SU-DHL-6 (cell line): ENCODE results near the gene VPS52.

Source experiments
- H2AFZ ChIP-seq: fragments of 200-600 bp; sonication (generic); 2 replicates; pipeline ENCODE4 v1.6.1; 2014; ENCODE audit warnings: low read depth, mild to moderate bottlenecking, moderate library complexity, mixed read lengths, antibody characterized with exemption, low read length; ENCODE audit not compliant: severe bottlenecking
- H3F3A ChIP-seq: fragments of 200-600 bp; shearing (Covaris generic); 2 replicates; pipeline ENCODE4 v1.6.0; 2016; ENCODE audit warnings: antibody characterized with exemption, mild to moderate bottlenecking; ENCODE audit not compliant: insufficient read depth
- H3K27ac ChIP-seq: fragments of 200-600 bp; sonication (generic); 2 replicates; pipeline ENCODE4 v1.5.1; 2016; ENCODE audit warnings: low read depth, mild to moderate bottlenecking, low read length, moderate library complexity, mixed read lengths
- H3K27me3 ChIP-seq: fragments of 200-600 bp; sonication (generic), shearing (Covaris generic); 2 replicates; pipeline ENCODE4 v1.6.0; 2014; ENCODE audit warnings: mild to moderate bottlenecking, low read length
- H3K36me3 ChIP-seq: fragments of 200-600 bp; sonication (generic); 2 replicates; pipeline ENCODE4 v1.6.1; 2014; ENCODE audit warnings: mild to moderate bottlenecking, low read length, mixed read lengths
- H3K4me2 ChIP-seq: fragments of 300-600, 200-600 bp; shearing (Covaris generic), sonication (generic); 2 replicates; pipeline ENCODE4 v1.6.0; 2014; ENCODE audit warnings: low read length, low read depth, mild to moderate bottlenecking; ENCODE audit not compliant: poor library complexity, severe bottlenecking
- H3K4me3 ChIP-seq: fragments of 200-600 bp; sonication (generic); 2 replicates; pipeline ENCODE4 v1.5.1; 2014; ENCODE audit warnings: antibody characterized with exemption, low read length, mild to moderate bottlenecking, mixed read lengths; ENCODE audit not compliant: insufficient read depth, poor library complexity, severe bottlenecking
- H3K79me2 ChIP-seq: fragments of 200-600 bp; sonication (generic); 2 replicates; pipeline ENCODE4 v1.6.1; 2014; ENCODE audit warnings: mild to moderate bottlenecking, low read length, moderate library complexity; ENCODE audit not compliant: insufficient read depth
- H3K9ac ChIP-seq: fragments of 200-600 bp; sonication (generic); 2 replicates; pipeline ENCODE4 v1.7.0; 2014; ENCODE audit warnings: mild to moderate bottlenecking, low read length
- H3K9me2 ChIP-seq: fragments of 200-600 bp; sonication (generic); replicated peaks from 2 replicates; pipeline ENCODE4 v1.6.1; 2014; ENCODE audit warnings: low read length; ENCODE audit not compliant: insufficient read depth
- H3K9me3 ChIP-seq: fragments of 200-600 bp; sonication (generic); 2 replicates; pipeline ENCODE4 v1.6.1; 2014; ENCODE audit warnings: low read length, mixed read lengths; ENCODE audit not compliant: insufficient read depth
- H4K20me1 ChIP-seq: fragments of 200-600 bp; sonication (generic); 2 replicates; pipeline ENCODE4 v1.6.1; 2014; ENCODE audit warnings: low read depth, mild to moderate bottlenecking, antibody characterized with exemption, low read length, moderate library complexity, mixed read lengths
- CTCF ChIP-seq: fragments of 200-600 bp; sonication (generic); IDR thresholded peaks from one replicate; pipeline ENCODE4 v1.5.1; 2017; ENCODE audit warnings: antibody characterized with exemption, mild to moderate bottlenecking, low read length, moderate library complexity; ENCODE audit not compliant: insufficient read depth, poor library complexity, severe bottlenecking
- EZH2phosphoT487 ChIP-seq: fragments of 200-600 bp; sonication (generic), shearing (Covaris generic); conservative IDR thresholded peaks from 2 replicates; pipeline ENCODE4 v1.6.1; 2018; ENCODE audit warnings: mild to moderate bottlenecking, antibody characterized with exemption, low read length, moderate library complexity, mixed read lengths

VPS52 gene

GRCh38 chr6:33314943-33315792 is 43.5 kb upstream of the VPS52 start:
- peak overlapping the region; percentile 89 for H3K9ac ChIP-seq
- peak overlapping the region; percentile 94 for H3K27ac ChIP-seq
- peak overlapping the region; percentile 12 for H2AFZ ChIP-seq
- H3F3A ChIP-seq, result peaks cover 66% of the 10 kb centered on the region
- H3K36me3 ChIP-seq, result peaks cover 17% of the 10 kb centered on the region
- H3K4me3 ChIP-seq, result peak overlapping the region; percentile 95
- no peaks in the 10 kb centered on the region for H3K9me2 ChIP-seq
- H3K4me2 ChIP-seq, result peak overlapping the region; percentile 97
- no peaks in the 10 kb centered on the region for H4K20me1 ChIP-seq
- no peaks in the 10 kb centered on the region for H3K27me3 ChIP-seq
- H3K9me3 ChIP-seq, result no peaks in the 10 kb centered on the region
- TF ChIP-seq EZH2phosphoT487, result no peak
- TF ChIP-seq CTCF, result no peak
- peaks cover 36% of the 10 kb centered on the region for H3K79me2 ChIP-seq

GRCh38 chr6:33314515-33314942 is 42.9 kb upstream of the VPS52 start:
- H3K27ac ChIP-seq, result peak overlapping the region; percentile 94
- H3K4me2 ChIP-seq, result peak overlapping the region; percentile 97
- no peaks in the 10 kb centered on the region for H3K9me3 ChIP-seq
- peak overlapping the region; percentile 12 for H2AFZ ChIP-seq
- no peaks in the 10 kb centered on the region for H4K20me1 ChIP-seq
- TF ChIP-seq EZH2phosphoT487, result no peak
- no peak for TF ChIP-seq CTCF
- H3K4me3 ChIP-seq, result peak overlapping the region; percentile 95
- H3K27me3 ChIP-seq, result no peaks in the 10 kb centered on the region
- peaks cover 60% of the 10 kb centered on the region for H3F3A ChIP-seq
- H3K36me3 ChIP-seq, result peaks cover 12% of the 10 kb centered on the region
- peak overlapping the region; percentile 89 for H3K9ac ChIP-seq
- no peaks in the 10 kb centered on the region for H3K9me2 ChIP-seq
- peaks cover 34% of the 10 kb centered on the region for H3K79me2 ChIP-seq

GRCh38 chr6:33313709-33314514 is 42.2 kb upstream of the VPS52 start, which contains the start of gene TAPBP:
Gene TAPBP (minus strand): TSS chr6:33314078. CDS start chr6:33314041, 37 bp downstream.
- H3K9ac ChIP-seq, result peak within 1 kb of the TSS; percentile 89
- H3K36me3 ChIP-seq, result peaks cover 7% of the 10 kb centered on the region
- H3K4me2 ChIP-seq, result peak within 1 kb of the TSS; percentile 97
- H3K27me3 ChIP-seq, result no peaks in the 10 kb centered on the region
- peak within 1 kb of the TSS; percentile 37 for H2AFZ ChIP-seq
- H3K4me3 ChIP-seq, result peak within 1 kb of the TSS; percentile 95
- no peak for TF ChIP-seq CTCF
- TF ChIP-seq EZH2phosphoT487, result no peak
- H3F3A ChIP-seq, result peaks cover 55% of the 10 kb centered on the region
- peak within 1 kb of the TSS; percentile 94 for H3K27ac ChIP-seq
- H3K9me2 ChIP-seq, result no peaks in the 10 kb centered on the region
- no peaks in the 10 kb centered on the region for H3K9me3 ChIP-seq
- peaks cover 36% of the 10 kb centered on the region for H3K79me2 ChIP-seq
- H4K20me1 ChIP-seq, result no peaks in the 10 kb centered on the region
